GM21723 (cell line): Measurements from ENCODE around the gene BCL10.

Experiments
- ATAC-seq: cut with Tn5 transposase; IDR thresholded peaks from one replicate; pipeline ENCODE4 v1.9.1; 2021; ENCODE audit warnings: mild to moderate bottlenecking, moderate library complexity; ENCODE audit not compliant: unreplicated experiment

BCL10 gene

DNA sequence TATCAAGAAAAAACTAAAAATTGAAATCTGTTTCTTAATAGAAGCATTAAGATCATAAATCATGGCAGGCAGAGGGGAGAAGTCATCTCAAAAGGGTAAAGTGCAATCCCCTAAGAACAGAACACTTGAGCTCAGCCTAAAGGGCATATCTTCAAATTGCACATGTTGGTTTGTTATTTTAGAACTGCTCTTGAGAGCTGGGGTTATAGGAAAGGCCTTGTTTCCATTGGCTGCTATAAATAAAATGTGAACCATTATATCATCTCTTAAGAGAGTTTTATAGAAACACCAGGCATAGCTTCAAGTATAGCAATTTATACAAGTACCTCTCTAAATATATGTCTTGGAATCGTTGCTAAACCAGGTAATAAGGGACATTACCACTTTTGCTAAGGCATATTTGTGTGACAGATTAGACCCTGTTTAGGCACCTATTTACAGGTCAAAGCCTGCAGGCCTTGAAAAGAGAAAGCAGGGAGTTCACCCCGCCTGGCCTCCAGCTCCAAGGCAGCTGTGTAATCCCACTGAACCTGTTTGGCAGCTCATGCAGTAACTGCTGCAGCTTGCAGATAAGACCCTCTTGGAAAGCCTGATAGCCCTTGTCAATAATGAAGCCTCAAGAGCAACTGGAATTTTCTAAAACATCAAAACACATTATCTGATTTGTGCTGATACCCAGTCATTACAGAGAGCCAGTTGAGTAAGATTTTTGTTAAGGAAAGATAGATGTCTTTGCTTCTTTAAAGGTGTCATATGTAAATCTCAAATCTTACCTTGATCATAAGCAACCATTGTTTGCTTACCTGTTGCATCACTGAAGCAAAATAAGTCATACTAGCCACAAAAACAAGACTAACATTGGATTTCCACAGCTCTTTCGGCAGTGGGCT lies 51.5 kb downstream of the BCL10 start:
- ATAC-seq, result no peak

DNA sequence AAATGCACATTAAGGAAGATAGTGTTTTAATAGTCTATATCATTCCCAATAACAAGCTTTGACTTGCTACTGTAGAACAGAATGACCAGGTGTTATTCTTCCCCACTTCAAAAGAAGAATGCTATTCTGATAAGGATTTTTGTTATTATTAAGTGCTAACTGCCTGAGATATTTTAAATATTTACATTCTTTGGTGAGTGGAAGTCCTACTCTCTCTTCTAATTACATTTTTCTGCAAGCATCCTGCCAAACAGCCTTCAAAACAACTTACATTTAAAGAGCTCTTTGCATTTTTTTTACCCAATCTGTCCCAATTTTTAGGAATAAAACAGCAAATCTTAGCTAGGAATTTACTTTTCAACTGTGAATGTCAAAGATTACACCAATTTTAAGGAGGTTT lies 52.1 kb downstream of the BCL10 start:
- ATAC-seq, result no peak

DNA sequence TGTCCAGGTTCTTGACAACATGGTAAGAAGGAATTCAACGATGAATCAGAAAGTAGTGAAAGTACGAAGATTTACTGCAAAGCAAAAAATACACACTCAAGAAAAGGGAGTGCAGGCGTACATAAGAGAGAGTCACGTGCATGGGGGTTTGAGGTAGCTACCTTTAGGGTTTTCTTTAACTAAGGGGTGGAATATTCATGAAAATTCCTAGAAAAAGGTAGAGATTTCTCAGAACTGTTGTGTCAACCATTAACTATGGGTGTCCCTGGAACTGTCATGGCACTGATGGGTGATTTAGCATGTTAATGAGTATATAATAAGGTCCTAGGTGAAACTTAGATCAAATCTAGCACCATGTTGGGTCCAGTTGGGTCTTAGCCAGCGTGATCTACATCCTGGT lies 53.1 kb downstream of the BCL10 start:
- ATAC-seq, result no peak

DNA sequence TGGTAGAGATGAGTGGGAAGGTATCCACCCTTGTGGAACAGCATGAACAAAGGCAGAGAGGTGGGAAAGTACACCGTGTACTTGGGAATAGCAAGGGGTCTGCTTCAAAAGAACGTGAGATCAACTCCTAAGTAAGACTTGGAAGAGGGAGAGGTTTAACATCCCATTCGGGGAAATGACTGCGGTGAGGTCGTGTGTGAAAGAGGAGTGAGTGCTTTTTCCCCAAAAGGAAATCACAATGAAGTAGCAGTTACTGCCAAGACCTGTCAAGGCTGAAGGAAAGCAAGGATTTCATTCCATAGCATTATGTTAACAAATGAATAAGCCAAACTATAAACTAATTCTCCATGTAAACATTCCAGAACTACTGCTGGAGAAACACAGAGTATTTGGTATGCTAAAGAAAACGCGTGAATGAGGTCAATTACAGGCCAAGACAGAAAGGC lies 55.7 kb downstream of the BCL10 start:
- ATAC-seq, result no peak

DNA sequence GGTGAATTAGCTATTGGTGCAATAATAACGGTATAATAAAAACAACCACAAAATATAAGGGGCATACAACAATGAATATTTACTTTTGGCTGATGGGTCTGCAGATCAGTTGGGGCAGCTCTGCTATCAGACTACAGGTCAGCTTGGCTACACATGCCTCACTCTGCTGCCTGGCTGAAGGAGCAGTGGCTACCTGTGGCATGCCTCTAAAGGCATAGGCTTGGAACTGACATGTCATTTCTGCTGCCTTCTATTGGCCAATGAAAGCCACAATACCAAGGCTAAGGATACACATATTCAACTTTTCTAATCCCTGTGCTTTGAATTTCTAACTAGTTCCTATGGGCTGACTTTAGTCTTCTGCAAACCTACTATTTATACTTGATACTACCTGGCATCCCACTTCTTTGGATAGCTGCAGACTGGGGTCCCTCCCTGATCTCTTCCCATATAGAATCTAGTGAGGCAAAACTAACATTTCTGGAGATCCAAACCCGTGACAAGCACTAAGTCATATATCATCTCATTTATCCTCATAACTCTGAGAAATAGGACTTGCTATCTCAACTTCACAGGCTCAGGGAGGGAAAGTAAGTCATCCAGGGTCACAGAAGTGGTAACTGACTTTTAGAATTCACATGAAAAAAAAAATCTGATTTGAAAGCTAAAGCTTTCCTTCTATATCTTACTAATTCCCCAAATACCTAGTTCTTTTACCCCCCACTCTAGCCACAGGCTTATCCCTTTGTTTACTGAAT lies 56.4 kb downstream of the BCL10 start:
- no peak for ATAC-seq

DNA sequence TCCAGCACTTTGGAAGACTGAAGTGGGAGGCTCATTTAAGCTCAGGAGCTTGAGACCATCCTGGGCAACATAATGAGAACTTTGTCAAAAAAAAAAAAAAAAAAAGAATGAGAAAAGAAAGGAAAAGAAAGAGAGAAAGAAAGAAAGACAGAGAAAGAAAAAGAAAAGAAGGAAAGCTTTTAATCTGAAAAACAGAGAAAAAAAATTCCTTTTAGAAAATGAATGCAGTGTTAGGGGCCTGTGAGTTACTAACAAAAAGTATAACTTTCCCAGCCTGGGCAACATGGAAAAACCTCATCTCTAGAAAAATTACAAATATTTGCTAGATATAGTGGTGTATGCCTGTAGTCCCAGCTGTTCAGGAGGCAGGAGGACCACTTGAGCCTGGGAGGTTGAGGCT lies 59.7 kb downstream of the BCL10 start:
- no peak for ATAC-seq
